Stimulated activated CD4-positive, alpha-beta T cell treated with anti-CD3 and anti-CD28 coated beads, Interleukin-4, amount 100 ng/mL, for 1 hour (primary cell): ENCODE results near the gene CTH.
"Not testable (repeated sequence)": the region's sequence is repeated elsewhere in the genome, so short reads cannot be mapped to it uniquely, and the experiment has no call there.

Experiments used
- DNase-seq: peaks from one replicate; pipeline ENCODE4 v3.0.0-alpha.2; 2020

Gene CTH

DNA sequence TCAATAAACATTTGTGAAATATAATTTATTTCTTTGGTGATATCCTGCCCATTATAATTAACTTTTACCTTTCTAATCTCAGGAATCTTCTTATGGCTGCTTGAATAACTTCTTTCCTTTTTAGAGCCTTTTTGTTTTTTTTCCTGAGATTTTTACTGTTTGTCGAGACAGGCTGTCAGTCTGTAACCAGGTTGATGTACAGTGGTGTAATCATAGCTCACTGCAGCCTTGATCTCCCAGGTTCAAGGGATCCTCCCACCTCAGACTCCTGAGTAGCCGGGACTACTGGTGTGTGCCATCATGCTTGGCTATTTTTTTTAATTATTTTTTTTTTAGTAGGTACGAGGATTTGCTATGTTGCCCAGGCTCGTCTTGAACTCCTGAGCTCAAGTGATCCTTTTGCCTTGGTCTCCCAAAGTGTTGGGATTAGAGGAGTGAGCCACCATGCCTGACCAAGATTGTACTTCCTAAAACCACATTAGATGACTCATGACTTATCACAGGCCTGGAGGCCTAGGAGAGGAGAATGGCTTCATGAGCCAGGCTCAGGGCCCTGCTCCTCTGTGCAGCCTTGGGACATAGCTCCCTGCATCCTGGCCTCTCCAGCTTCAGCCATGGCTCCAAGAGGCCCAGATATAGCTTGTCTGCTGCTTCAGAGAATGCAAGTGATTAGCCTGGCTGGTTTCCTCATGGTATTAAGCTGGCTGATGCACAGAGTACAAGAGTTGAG lies 48.6 kb downstream of the CTH start:
- DNase-seq, result no peak

DNA sequence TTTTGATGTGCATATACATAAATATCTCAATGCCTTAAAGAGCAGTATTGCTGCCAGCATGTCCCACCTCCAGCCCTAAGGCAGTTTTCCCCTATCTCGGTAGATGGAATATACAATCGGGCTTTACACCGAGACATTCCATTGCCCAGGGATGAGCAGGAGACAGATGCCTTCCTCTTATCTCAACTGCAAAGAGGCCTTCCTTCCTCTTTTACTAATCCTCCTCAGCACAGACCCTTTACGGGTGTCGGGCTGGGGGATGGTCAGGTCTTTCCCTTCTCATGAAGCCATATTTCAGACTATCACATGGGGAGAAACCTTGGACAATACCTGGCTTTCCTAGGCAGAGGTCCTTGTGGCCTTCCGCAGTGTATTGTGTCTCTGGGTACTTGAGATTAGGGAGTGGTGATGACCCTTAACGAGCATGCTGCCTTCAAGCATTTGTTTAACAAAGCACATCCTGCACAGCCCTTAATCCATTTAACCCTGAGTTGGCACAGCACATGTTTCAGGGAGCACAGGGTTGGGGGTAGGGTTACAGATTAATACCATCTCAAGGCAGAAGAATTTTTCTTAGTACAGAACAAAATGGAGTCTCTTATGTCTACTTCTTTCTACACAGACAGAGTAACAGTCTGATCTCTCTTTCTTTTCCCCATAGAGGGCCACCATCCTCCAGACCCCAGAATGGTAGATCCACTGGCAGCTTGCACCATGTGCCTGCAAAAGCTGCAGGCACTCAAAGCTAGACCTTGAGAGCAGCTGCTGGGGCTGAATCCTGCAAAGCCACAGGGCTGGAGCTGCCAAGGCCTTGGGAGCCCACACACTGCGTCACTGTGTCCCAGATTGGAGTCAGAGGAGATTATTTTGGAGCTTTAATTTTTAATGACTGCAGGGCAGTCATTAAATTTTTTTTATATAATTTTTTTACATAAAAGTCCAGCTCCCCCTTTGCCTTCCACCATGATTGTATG lies 50.0 kb downstream of the CTH start:
- not testable (repeated sequence) for DNase-seq

DNA sequence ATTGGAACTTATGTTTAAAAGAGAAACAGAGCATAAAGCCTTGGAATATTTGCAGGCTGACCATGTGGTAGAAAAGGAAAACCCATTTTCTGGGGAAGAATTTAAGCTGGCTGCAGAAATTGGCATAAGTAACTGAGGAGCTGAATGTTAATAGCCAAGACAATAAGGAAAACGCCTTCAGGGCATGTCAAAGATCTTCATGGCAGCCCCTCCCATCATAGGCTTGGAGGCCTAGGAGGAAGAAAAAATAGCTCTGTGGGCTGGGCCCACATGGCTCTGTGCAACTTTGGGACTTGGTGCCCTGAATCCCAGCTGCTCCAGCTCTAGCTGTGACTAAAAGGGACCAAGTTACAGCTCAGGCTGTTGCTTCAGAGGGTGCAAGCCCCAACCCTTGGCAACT lies 51.5 kb downstream of the CTH start:
- DNase-seq, result no peak

DNA sequence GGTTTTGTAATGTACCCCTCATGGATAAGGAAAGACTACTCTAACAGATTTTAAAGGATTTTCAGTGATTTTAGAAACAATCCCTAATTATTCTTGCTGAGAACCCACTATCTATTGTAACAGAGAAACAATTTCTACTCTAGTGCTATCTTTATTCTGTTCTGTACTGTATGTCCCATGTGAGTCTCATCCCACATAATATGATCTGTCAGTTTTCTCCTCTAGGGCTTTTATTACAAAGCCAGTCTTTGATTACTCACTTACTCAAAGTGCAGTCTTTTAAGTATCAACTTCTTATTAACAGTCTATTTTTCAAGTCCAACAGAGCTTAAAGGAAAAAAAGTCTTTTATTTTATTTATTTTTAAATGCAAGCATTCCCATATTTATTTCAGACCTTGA lies 54.8 kb downstream of the CTH start:
- no peak for DNase-seq

DNA sequence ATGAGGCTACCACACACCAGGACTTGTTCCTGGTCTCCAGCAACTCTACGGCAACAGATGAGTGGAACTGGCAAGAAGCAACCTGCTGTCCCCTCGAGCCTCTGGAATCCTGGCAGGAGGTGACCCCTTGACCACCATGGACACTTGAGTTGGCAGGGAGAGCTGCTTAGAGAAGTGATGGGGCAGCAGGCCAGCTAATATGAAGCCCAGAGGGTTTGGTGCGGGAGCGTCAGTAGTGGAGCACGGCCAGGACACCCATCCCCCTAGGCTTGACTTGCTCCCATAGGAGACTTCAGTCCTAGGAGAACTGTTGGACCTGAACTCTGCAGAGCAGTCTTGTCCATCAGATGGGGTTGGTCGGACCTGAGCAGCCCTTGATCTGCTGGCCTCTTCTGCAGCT lies 56.5 kb downstream of the CTH start:
- no peak for DNase-seq

DNA sequence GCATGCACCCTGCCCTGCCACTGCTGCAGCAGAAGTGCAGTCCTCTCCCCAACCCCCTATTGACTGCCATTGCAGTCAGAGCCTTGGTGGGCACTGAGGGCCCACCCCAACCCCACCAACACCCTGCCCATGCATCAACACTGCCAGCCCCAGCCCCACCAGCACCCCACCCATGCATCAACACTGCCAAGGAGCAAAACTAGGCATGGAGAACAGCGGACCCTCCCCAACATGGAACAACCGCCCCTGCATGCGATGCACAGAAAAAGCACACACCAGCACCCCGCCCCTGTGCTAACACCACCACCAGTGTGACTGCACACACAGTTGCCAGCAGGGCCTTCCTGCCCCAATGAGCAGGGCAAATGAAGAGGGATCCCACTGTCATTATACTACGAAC lies 57.1 kb downstream of the CTH start:
- no peak for DNase-seq

DNA sequence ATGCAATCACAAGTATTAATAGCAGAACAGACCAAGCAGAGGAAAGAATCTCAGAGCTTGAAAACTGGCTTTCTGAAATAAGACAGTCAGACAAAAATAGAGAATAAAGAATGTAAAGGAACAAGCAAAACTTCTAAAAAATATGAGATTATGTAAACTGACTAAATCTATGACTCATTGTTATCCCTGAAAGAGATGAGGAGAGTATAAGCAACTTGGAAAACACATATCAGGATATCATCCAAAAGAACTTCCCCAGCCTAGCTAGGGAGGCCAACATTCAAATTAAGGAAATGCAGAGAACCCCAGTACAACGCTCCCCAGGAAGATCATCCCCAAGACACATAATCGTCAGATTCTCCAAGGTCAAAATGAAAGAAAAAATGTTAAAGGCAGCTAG lies 58.1 kb downstream of the CTH start:
- DNase-seq, result not testable (repeated sequence)

DNA sequence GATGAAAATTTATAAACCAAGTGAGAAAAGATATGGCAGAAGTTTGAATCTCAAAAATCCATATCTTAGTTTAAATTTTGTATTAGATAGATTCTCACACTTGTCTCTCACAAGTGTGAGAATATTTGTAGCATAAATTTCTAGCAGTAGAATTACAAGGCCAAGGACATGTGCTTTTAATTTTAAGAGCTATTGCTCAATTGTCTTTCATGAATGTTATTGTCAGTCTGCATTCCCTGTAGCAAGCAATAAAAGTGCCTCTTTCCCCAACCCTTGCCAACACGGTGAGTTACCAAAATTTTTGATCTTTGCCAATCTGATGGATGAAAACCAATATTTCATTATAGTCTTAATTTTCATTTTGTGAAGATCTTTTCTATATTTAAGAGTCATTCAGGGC lies 64.0 kb downstream of the CTH start:
- no peak for DNase-seq

DNA sequence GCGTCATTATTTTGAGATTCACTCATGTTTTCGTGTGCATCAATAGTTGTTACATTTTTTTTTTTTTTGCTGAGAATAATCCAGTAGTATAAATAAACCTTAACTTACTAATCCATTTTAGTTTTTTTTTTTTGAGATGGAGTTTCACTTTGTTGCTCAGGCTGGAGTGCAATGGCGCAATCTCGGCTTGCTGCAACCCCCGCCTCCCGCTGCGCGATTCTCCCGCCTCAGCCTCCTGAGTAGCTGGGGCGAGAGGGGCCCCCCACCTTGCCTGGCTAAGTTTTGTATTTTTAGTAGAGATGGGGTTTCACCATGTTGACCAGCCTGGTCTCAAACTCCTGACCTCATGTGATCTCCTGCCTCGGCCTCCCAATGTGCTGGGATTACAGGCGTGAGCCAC lies 66.0 kb downstream of the CTH start:
- DNase-seq, result no peak

DNA sequence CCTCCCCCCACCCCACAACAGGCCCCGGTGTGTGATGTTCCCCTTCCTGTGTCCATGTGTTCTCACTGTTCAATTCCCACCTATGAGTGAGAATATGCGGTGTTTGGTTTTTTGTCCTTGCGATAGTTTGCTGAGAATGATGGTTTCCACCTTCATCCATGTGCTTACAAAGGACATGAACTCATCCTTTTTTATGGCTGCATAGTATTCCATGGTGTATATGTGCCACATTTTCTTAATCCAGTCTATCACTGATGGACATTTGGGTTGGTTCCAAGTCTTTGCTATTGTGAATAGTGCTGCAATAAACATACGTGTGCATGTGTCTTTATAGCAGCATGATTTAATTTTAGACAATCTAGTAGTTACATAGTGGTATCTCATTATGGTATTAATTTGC lies 66.8 kb downstream of the CTH start:
- DNase-seq, result not testable (repeated sequence)

DNA sequence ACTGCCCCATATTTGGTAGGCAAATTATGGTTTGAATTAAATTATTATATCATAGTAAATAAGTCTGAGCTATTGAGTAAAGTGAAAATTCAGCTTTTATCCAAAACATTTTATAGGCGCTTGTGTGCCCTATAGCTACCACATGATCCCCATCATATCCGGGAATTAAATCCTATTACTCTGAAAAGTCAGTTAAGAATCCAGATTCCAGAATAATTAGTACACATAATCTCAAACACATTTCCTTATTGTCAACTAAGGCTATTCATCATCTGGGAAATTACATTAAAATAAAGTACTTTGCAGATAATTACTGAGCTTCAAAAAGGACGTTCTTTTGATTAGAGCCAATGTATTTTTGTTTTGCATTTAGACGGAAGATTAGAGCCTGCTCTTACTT lies 72.3 kb downstream of the CTH start:
- DNase-seq, result no peak

DNA sequence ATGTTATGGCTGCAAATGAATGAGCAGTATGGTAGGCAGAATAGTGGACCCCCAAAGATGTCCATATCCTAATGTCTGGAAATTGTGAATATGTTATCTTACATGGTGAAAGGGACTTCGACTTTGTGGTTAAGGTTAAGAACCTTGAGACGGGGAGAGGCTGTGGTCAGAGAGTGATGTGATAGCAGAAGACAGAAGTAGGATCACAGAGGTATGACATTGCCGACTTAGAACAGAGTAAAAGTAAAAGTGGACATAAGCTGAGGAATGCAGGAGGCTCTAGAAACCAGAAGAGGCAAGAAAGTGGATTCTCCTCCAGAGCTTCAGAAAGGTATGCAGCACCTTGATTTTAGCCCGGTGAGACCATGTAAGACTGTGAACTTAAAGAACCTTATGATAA lies 74.6 kb downstream of the CTH start:
- DNase-seq, result no peak

DNA sequence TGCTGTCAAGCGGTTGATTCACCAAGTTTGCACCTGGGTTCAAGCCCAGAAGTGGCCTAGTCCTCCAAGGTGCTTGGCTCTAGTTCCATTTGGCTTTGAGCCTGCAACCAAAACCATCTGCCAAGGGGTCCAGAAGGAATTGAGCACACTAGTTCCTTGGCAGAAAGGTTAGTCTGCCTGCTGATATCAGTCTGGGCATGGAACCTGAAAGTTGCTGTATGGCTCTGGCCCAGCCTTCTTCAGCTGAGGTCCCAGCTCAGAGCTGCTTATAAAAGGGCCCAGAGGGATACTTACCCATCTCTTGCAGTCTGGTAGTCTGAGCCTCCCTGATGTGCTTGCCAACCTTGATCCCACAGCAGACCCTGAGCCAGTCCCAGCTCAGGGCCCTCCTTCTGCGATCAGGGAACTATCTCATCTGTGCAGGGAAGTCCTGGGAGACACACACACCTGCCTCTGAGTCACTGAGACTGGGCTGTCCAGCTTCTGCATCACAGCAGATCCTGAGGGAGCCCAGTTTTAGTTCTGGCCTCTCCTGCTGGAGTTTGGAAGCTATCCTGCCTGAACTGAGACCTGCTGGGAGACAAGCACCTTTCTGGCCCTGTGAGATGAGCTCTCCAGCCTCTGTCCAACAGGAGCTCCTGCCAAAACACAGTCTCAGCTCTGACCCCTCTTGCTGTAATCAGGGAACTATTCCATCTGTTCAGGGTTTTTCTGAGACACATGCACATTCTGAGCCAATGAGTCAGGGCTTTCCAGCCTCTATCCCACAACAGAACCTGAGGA lies 75.8 kb downstream of the CTH start:
- no peak for DNase-seq

DNA sequence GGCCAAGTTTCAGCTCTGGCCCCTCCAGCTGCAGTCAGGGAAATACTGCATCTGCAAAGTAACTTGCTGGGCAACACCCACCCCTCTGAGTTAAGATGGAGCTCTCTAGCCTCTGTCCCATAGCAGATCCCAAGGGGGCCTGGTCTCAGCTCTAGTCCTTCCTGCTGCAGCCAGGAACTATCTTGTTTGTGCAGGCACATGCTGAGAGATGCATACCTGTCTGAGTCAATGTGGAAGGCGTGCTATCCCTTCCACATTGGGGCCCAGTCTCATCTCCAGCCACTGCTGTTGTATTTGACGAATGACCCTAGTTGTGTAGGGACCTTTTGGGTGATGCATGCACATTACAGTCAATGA lies 76.4 kb downstream of the CTH start:
- no peak for DNase-seq

DNA sequence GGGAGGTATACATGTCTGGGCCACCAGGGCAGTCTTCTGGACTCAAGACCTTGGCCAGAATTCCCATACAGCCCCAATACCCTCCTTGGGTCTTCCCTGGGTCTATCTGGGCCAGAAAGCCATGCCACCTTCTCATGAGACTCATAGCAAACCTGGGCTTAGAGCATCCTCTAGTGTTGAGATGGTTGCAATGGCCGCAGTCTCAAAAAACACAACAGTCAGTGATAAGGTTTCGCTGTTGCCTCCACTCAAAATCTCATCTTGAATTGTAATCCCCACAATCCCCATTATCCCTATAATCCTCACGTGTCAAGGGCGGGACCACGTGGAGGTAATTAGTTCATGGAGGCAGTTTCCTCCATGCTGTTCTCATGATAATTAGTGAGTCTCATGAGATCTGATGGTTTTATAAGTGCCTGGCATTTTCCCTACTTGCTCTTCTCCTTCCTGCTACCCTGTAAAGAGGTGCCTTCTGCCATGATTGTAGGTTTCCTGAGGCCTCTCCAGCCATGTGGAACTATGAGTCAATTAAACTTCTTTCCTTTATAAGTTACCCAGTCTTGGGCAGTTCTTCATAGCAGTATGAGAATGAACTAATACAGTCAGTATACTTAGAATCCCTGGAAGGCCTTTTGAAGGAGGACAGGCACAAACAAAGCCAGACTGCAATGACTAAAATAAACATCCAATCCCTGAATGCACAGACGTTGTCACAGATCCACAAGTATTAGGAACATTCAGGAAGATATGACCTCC lies 77.0 kb downstream of the CTH start:
- DNase-seq, result no peak
